RKO (cell line): ENCODE data around the gene DEFB112.
A peak's percentile ranks its signal among the peaks of the same experiment; 100 is the strongest.

Experiments used
- DNase-seq: peaks from one replicate; pipeline ENCODE4 v3.0.0-alpha.2; 2016; ENCODE audit warnings: low spot score

Gene DEFB112, protein sequence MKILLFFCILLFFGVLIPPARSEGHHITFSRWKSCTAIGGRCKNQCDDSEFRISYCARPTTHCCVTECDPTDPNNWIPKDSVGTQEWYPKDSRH

GRCh38 chr6:50049829-50050228, at the start of gene DEFB112:
DEFB112 (minus strand) TSS chr6:50049929; CDS start chr6:50049869, 60 bp downstream.
- no peak for DNase-seq

- DNase-seq, result no peak
Observed at GRCh38 chr6:50098641-50098993, 48.9 kb upstream of the DEFB112 start.

DNA sequence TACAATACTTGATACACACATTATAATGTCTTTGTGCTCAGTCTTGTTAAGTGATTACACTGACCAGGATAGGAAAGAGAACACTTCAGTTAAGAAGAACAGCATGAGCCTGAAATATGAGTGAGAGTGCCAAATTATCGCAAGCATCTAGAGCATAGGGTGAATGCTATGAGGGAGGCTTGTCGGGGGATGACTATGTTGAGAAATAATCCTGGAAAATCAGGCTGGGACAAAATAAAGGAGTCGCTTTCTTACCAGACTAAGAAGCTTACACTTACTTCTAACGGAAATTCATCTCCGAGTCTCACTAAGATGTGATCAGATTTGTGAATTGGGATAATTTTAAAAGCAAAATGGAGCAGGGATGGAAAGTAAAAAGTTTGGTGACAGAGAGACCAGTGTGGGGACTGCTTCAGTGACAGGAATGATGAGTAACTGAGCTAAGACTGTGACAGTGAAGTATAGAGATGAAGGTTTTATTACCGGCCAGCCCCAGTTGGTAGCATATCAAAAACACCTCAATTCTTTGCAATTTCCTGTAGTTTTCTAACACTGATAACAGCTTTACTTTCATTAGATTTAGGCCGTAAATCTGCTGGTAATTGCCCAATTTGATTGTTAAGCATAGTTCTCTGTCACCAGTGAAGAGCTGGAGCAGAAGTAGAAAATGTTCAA, 48.4 kb upstream of the DEFB112 start:
- DNase-seq, result no peak

DNA sequence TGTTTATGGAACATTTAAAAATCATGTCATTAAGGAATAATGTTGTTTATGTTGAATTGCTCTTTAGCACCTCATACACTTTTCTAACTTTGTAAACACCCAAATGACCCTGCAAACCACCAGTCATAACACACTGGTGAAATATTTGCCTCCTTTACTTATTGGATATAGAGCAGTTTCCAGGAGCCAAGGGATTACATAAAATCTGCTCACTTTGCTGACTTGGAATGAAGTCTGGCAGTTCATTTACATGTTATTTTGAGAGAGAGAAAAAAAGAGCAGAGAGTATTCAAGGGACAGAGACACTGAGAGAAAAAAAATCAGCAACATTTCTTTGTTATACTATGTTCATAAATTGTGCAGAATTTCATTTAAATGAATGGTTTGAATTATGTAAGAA, 46.6 kb upstream of the DEFB112 start:
- no peak for DNase-seq

DNA sequence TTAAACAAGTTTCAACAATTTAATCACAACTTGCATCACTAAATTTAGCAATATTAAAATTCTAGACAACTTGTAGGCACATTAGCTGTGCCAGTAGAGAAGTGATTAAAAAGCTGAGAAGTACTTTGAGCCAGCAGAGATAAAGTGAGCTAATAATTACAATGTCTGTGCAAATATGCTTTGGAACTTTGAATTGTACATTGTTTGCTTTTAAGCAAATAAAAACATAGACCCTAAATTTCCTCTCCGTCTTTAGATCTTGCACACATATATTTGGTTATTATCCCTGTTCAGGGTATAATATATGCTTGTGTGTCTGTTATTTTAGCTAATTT, 44.2 kb upstream of the DEFB112 start:
- DNase-seq, result no peak

GRCh38 chr6:50093116-50093937, 43.6 kb upstream of the DEFB112 start:
- DNase-seq, result no peak

GRCh38 chr6:50091641-50092040, 41.9 kb upstream of the DEFB112 start:
- DNase-seq, result no peak

GRCh38 chr6:50089911-50090310, 40.2 kb upstream of the DEFB112 start:
- no peak for DNase-seq

DNA sequence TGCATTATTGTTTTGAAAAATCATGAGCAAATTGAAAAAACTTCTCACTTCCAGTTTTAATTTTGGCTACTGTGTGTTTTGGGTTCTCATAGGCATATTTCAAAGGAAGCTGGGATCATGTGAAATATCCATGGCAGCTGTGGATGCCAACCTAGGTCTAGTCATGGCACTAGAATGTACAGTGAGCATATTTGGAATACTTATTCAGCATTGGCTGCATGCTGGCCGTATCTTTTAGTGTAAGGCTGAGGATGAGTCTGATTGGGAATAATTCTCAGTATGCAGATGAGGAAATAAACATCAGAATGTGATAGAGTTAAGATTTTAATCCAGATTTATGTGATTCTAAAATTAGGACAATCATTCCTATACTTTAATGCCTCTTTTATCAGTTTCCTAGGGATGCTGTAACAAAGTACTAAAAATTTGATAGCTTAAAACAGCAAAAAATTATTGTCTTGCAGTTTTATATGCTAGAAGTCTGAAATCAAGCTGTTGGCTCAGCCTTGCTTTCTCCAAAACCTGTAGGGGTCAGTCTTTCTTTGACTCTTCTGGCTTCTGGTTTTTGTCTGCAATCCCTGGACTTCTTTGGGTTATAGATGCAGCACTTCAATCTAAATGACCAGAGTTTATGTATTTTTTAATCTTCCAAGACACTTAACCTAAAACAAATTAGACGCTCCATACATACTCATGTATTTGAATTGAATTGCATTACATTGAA, 37.7 kb upstream of the DEFB112 start:
- peak; percentile 32 for DNase-seq

DNA sequence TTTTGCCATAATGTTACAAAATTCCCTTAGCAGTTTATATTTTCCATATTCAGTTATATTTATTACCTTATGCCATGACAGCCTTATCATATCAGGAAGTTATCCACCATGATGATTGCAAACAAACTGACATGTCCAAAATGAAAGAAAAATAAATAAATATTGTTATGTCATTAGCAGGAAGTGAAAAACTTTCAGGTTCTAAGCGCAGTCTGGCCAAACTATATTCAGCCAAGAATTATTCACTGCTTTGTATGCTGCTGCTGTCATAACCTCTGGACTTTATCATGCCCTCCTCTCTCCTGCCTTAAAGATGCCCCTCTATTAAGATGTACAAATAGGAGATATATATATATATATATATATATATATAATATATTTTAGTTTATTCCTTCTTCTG, 27.7 kb upstream of the DEFB112 start:
- DNase-seq, result no peak

GRCh38 chr6:50076431-50076830, 26.7 kb upstream of the DEFB112 start:
- DNase-seq, result no peak

- DNase-seq, result no peak
Observed at GRCh38 chr6:50071921-50072320, 22.2 kb upstream of the DEFB112 start.

DNA sequence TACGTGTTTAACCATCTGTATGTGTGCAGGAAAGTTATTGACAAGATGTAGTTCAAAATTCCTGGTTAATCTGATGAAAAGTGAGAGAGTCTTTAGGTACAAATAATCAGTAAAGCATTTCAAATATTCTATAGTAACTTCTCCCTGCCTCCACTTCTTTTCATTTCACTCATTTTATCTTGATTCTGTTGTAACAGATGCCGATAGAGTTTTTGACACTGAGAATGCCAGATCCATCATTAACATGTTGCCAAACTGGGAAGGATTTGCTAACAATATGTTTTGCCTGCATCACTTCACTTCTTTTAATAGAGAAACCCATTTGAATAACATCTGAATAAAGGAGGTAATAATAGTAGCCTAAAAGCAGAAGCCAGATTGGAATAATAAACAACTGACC, 20.4 kb upstream of the DEFB112 start:
- DNase-seq, result no peak

DNA sequence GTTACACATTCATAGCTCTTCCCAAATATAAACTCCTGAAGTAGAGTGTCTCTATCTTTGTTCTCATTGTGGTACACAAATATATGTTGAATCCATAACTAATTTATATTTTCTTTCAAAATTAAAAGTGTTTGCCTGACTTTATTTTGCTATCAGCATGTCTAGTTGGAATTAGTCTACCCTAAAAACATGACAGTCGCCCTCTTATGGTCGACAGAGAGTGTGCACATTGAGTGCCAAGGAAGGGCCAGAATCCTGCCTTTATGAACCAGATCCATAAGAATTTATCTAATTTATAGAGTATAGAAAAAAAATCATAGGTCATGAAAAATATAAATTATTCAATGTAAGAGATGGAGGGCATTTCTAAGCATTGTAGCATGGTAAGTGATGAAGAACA, 12.3 kb upstream of the DEFB112 start:
- peak; percentile 20 for DNase-seq

DNA sequence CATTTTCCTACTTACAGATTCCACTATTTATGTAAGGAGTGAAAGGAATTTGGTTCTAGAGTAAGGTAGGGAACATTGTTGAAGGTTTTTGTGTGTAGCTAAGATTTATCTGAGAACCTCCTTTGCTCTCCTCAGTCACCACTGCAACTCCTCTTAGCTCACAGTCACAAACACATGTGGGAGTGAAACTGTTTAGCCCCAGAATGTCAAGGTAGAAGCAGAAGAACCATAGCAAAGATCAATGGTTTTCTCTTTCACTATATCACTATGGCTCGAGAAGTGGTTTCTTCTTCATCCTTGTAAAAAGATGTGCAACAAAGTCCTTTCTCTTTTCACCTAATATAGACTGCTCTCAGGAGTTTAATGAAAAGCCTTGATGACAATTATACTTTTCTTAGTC, 6.5 kb upstream of the DEFB112 start:
- DNase-seq, result no peak

DNA sequence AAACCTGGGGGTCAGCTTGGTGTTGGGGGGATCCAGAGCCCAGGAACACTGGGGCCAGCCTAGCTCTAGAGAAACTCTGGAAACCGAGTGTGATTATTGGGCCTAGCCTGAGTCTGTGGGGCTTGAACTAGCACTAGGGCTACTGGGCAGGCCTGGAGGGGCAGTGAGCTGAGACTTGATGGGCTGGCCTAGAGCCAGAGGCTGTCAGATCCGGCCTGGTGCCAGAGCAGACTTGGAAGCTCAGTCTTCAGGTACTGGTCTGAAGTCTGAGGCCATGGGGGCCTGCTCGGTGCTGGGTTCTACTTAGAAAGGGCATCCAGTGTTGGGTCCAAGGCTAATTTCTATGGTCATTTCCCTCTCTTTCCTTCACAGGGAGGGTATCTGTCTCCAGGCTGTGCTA, 2.7 kb downstream of the DEFB112 start:
- no peak for DNase-seq

DNA sequence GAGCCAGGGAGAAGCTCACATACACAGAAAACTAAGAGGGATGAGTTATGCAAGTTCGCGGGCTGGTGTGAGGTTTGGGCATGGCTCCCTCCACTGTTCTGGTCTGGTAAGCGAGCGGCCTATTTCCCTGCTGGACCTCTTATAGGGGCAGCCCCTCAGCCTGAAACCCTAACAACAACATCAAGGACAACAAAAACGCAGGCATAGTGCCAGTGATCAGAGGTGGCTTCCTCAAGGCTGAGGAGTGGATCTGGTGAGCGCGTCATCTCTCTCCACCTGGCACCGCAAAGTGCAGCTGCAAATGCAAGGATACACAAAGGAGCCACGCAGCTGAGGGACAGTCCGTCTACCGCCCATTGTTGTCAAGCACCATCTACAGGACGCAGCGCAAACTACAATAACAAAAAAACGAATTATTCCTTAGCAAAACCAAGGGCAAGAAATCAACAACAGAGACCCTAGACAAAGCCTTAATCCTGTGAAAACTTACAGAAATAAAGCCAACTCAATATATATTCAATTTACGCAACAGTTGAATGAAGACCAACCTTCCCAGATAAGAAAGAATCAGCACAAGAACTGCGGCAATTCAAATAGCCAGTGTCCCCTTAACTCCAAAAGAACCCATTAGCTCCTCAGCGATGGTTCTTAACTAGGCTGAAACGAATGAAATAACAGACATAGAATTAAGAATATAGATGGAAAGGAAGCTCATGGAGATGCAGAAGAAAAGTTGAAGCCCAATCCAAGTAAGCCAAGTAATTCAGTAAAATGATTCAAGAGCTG, 18.8 kb downstream of the DEFB112 start:
- DNase-seq, result no peak

DNA sequence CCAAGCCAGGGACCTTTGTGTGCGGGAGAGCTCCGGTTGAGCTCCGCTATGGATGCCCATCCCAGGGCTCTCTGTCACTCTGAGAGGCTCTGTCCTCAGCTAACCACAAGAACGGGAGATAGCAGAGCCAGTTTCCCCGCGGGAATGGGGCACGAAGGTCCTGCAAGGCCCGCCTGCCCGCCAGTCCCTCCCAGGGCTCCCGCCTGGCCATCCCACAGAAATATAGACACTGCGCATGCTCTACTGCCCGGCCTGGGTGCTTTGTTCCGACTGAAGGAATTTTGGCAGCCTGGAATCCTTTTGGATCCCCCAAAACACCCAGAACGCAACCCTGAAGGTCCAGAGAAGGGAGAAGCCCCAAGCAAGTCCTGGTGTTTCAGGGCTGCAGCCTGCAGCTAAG, 19.4 kb downstream of the DEFB112 start:
- no peak for DNase-seq

DNA sequence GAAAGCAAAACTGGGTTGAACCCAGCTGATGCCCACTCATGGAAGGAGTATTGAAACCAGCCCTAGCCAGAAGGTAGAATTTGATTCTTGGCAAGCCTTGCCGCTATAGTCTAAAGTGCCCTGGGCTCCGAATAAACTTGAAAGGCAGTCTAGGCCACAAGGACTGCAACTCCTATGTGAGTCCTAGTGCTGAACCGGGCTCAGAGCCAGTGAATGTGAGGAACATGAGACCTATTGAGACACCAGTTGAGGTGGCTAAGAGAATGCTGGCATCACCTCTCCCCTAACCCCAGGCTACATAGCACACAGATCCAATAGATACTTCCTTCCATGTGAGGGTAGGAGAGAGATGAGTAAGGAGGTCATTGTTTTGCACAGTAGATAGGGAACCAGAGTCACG, 24.5 kb downstream of the DEFB112 start:
- DNase-seq, result no peak

DNA sequence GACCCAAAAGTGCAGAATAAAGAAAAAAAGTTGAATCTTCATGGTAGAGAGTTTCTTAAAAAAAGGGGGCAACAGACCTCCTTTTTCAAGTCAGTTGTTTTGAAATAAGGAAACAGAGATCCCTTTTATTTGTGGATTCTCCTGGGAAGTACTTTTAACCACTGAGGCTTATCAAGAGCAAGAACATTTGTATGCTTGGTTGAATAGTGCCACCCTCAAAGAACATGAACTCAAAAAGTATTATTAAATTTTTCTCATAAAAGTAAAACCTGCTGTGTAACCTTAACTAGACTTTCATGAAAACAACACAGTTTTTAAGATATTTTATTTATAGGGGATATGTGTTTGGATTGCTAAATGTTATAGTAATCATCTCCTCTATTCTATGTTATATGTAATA, 27.8 kb downstream of the DEFB112 start, which contains the start of gene DEFB110:
TSS of gene DEFB110 (minus strand) at position 101 of the 400 bp plus-strand sequence. CDS start at position 42, 59 bp downstream.
- DNase-seq, result no peak

GRCh38 chr6:50007819-50008218, 41.9 kb downstream of the DEFB112 start:
- peak; percentile 64 for DNase-seq

DNA sequence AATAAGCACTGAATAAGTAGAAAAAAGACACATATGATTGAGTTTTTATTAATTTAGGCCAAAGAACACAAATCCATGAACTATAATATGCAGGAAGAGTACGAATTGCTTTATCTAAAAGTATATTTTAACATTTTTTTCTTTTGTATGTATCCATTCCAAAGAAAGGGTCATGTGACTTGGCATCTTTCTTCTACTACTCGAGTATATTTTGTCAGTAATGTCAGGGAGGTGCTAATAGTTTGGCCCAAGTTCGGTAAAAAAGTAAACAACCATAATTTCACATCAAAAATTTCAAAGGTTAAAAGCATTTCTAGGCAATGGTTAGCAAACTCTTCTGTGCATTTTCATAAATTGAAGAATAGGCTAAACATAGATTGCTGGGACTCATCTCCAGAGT, 46.6 kb downstream of the DEFB112 start:
- DNase-seq, result no peak
